ENCODE measurements around the gene CTU2. TPM values are rescaled to one million over a fixed set of nuclear protein-coding genes. Genes with fewer than 3 reads are reported as not detected.

CTU2 gene
- total and polyA plus RNA-seq, 2 of the 4 experiments (the other 2 are of a cell fraction), result 12.9 to 18.4 TPM

GRCh38 chr16:88677721-88678120 lies 28.6 kb upstream of the CTU2 start:
- Histone ChIP-seq H2AK5ac (ENCODE audit: low read depth, low read length) (no peak overlapping the region), H2BK15ac (ENCODE audit: low read depth, low read length) (no peak overlapping the region), H3K4me1 (ENCODE audit: control insufficient read depth, insufficient read depth, low read length) (no peaks in the 10 kb centered on the region), H3K18ac (ENCODE audit: low read depth, low read length) (no peak overlapping the region), H2BK120ac (ENCODE audit: low read depth, low read length) (no peak overlapping the region), H3K9me3 (ENCODE audit: control insufficient read depth, insufficient read depth, low read length) (no peaks in the 10 kb centered on the region), H3K4me3 (ENCODE audit: insufficient read depth, low read depth, low read length) (no peak overlapping the region), H3K79me1 (ENCODE audit: low read depth in 1 of 2, low read length in 2 of 2) (no peaks in the 10 kb centered on the region), H3K27ac (ENCODE audit: insufficient read depth, low read length) (no peak overlapping the region), H2BK5ac (ENCODE audit: low read depth, low read length, poor library complexity, severe bottlenecking) (no peak overlapping the region), H2BK20ac (ENCODE audit: low read depth, low read length) (no peak overlapping the region), H2AFZ (replicated peaks; ENCODE audit: low read length, poor library complexity) (no peak overlapping the region), H4K8ac (ENCODE audit: low read depth in 2 of 2, low read length in 2 of 2) (no peak overlapping the region), H3K23ac (ENCODE audit: low read depth, low read length) (no peak overlapping the region), H3K9me1 (ENCODE audit: insufficient read depth, low read length) (no peaks in the 10 kb centered on the region), H3K27me3 (ENCODE audit: control insufficient read depth, insufficient read depth, low read length) (no peaks in the 10 kb centered on the region; the same call in 1 of the 2 replicates), H3K4me2 (ENCODE audit: low read depth, low read length) (no peak overlapping the region), H4K91ac (ENCODE audit: insufficient read depth, low read depth, low read length) (no peak overlapping the region), H2AK9ac (replicated peaks; ENCODE audit: low read depth, low read length, poor library complexity) (no peak overlapping the region), H4K5ac (ENCODE audit: low read depth, low read length) (no peak overlapping the region), H3K4ac (ENCODE audit: low read depth, low read length) (no peak overlapping the region), H3K9ac (ENCODE audit: low read depth, low read length) (no peak overlapping the region), H3K14ac (replicated peaks; ENCODE audit: low read depth, low read length) (no peak overlapping the region), H3K36me3 (ENCODE audit: control insufficient read depth, insufficient read depth, low read length) (peaks cover 7% of the 10 kb centered on the region; the same call in 1 of the 2 replicates), H3K56ac (ENCODE audit: extremely low read depth, insufficient read depth, low read length) (no peak overlapping the region), H4K20me1 (ENCODE audit: insufficient read depth, low read length) (0 out of 2 replicates have a peak, but pooled peaks cover 9% of the 10 kb centered on the region)
- ChIA-PET CTCF (interaction anchor here (0.6 kb wide), 1 partner anchor 214 kb away, joined by 3 read pairs; no protein-coding TSS in a partner anchor), POLR2A (ENCODE audit: unreplicated experiment) (no interaction called here)
- ATAC-seq (ENCODE audit: low read depth), result no peak
- intact Hi-C loops (cut with micrococcal nuclease) (no loop called here), dilution Hi-C loops (cut with HindIII; ENCODE audit: low sequenced_read_pairs, unreplicated experiment) (no loop called here), in situ Hi-C loops (cut with MboI; ENCODE audit: low sequenced_read_pairs) (no loop called here)
- DNase-seq, result no peak
- 92% methylated on average over 7 of the region's 13 CpGs; no CpG with 5 or more reads in 1 of the 2 experiments for WGBS, 2 experiments (ENCODE audit: extremely low coverage in 2 of 2, insufficient read length in 1 of 2)
- TF ChIP-seq POLR2A (IDR thresholded peaks at IDR 0.05; ENCODE audit: low read depth, low read length) (no peak), MAFK (IDR thresholded peaks at IDR 0.05; ENCODE audit: low read depth, low read length) (no peak), CHD1 (IDR thresholded peaks at IDR 0.05; ENCODE audit: low read depth, low read length) (no peak), MXI1 (IDR thresholded peaks at IDR 0.05; ENCODE audit: borderline replicate concordance, low read depth, low read length) (no peak), RFX5 (IDR thresholded peaks at IDR 0.05; ENCODE audit: low read depth, low read length) (no peak), RAD21 (IDR thresholded peaks at IDR 0.05; ENCODE audit: low read length) (no peak), FOS (IDR thresholded peaks at IDR 0.05; ENCODE audit: low read depth, low read length) (no peak), CEBPB (IDR thresholded peaks at IDR 0.05; ENCODE audit: low read depth, low read length) (no peak), ELK1 (IDR thresholded peaks at IDR 0.05; ENCODE audit: borderline replicate concordance, low read depth, low read length) (no peak), SMC3 (IDR thresholded peaks at IDR 0.05; ENCODE audit: low read depth, low read length) (no peak), BHLHE40 (IDR thresholded peaks at IDR 0.05; ENCODE audit: low read depth, low read length) (no peak), MAZ (IDR thresholded peaks at IDR 0.05; ENCODE audit: borderline replicate concordance, low read depth, low read length) (no peak)
- BruUV-seq (replicated peaks), result no TSS peak

Data from IMR-90 (cell line).